Esophagus mucosa (tissue), 1 donor: ENCODE results near the gene TRIO. TPM values are rescaled to one million over a fixed set of nuclear protein-coding genes. Genes with fewer than 3 reads are reported as not detected.
A peak's percentile ranks its signal among the peaks of the same experiment; 100 is the strongest.

Experiments used
- ATAC-seq: fragments of 200-7000 bp; cut with Tn5 transposase; one replicate; pipeline ENCODE4 v1.9.1; 2020
- total RNA-seq: library from RNA; stranded (reverse); gene quantifications from one replicate; pipeline ENCODE4 v1.2.4, GENCODE V29; 2023
- donor health status: DM: yes; HTN: yes; CAD: no.

Gene TRIO
- total RNA-seq, 1 donor from 2014 or later: 42.0 TPM

DNA sequence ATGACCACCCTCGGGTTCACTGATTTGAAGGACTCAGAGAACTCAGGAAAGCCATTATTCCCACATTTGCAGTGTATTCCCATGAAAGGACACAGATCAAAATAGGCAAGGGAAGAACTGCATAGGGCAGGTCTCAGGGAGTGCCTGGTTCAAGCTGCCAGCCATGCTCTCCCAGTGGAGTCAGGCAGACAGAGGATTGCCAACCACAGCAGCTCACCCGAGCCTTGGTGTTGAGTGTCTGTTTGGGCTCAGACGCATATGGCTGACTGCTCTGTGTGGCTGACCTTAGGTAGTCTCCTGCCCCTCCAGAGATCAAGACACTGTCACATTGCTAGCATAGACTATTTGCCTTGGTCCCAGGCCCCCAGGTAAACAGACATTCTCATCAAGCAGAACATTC lies 322.6 kb downstream of the TRIO start:
- ATAC-seq: no peak

DNA sequence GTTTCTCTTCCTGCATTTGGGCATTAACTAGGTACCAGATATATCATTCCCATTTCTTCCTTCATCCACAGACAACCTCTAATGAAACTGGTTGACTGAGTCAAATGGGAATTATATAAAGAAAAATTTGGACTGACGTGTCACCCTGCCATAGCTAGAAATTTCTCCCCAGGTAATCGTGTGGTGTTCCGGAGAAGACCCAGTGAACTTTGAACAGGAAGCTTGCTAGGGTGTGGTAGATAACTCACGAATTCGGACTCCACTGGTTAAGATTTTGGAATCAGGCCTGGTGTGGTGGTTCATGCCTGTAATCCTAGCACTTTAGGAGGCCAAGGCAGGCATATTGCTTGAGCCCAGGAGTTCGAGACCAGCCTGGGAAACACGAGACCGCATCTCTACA lies 324.1 kb downstream of the TRIO start:
- no peak for ATAC-seq

DNA sequence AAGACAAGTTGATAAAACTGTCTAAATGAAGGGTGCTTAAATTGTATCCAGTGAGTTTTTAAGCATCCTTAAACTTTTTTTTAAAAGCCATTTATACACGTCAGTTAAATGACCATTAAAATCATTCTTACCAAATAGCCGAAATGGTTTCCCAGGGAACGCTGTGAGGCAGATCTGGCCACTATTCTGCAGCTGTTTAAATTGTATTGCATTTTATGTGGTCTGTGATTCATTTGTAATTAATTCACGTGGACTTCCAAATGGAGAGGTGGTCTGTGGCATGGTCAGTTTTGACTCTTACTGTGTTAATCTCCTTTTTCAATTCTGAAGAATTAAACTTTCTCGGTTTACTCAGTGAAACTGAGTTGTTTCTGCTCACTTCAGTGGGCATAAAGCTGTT lies 324.7 kb downstream of the TRIO start:
- no peak for ATAC-seq

DNA sequence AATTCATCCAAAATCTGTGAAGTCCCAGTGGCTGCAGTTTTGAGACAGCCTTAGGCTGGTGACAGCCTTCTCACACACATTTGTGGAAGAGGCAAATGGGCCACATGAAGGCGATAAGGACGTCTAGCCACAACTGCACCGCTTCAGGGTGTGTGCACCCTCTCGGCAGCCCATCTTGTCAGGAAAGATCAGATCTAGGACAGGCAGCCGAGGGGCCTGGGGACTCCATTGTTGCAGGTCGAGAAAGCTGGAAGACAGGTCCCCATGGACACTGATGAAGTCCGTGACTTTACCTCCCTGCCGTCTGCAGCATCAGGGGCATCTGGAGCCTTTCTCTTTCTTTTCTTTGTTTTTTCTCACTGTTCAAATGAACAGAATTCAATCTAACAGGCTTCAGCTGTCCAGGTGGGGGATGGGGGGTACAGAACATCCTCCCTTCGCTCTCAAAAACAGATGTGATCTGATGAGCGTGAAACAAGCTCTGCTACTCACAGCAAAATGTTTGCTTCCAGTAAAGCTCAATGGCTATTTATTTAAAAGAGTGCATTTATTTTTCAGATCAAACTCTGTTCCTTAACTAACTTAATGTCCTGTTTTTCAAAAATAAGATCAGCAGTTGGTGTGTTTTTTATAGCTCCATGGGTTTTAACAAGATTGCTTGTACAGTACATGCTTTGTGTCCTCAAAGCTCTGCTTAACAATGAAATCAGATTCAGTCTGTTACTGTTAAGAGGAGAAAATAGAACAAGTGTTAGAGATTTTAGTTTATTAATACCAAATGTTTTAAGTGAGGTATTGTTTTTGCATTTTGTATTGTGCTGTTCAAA lies 326.6 kb downstream of the TRIO start:
- no peak for ATAC-seq

DNA sequence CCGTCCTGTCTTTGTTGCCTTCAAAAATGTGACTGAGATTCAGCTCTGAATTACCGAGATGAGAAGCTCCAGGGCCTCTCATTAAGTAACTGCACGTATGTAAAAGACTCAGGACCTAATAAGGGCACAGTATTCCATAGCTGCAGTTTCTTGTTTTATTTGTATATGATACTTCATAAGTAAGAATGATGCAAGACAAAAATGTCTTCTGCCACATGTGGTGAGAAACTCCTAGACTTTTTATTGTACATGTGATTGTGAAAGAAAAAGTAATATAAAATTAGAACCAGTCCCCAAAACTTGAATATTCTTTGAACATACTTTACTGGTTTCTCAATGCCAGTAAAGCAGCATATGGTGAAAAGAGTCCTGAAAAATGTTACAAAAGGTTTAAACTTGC lies 328.4 kb downstream of the TRIO start:
- no peak for ATAC-seq

DNA sequence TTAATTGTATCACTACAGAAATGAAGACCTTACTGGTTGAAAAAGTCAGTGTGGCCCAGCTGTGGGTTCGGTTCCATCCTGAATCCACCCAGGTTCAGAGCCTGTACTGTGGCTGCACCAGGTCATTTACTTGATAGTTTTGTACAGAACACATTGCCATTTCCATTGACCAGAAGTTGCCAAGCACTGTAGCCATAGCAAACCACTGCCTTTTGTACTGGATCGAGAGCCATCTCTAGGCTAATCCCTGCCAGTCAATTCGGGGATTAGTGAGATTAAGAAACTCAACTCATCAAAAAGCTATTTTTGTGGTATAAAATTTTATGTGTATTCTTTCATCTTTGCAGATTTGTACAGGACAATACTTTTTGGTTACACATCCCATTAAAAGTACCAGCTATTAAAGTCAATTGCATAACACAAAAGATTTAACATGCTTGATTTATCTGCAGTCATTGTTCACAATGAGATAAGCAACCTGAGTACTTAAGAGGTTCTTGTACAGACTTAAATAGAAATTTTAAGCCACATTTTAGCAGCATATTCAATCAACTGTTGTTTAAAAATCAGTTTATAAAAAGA lies 329.9 kb downstream of the TRIO start:
- no peak for ATAC-seq

DNA sequence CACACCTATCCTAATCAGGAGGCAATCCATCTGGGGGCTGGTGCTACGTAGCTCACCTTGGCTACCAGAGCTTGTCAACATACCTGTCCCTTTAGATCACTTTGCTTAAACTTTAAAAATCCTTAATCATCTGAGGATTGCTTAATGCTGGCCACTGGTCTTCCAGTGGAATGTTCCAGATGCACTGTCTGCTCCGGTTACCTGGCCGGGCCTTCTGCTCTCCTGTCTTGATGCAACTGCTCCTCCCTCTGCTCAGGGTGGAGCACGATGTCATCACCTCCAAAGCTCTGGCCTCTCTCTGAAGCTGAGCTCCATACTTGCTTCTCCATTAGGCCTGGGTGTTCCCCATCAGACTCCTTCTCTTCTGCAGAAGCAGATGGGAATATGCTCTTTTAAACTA lies 331.9 kb downstream of the TRIO start:
- peak; percentile 92 for ATAC-seq

DNA sequence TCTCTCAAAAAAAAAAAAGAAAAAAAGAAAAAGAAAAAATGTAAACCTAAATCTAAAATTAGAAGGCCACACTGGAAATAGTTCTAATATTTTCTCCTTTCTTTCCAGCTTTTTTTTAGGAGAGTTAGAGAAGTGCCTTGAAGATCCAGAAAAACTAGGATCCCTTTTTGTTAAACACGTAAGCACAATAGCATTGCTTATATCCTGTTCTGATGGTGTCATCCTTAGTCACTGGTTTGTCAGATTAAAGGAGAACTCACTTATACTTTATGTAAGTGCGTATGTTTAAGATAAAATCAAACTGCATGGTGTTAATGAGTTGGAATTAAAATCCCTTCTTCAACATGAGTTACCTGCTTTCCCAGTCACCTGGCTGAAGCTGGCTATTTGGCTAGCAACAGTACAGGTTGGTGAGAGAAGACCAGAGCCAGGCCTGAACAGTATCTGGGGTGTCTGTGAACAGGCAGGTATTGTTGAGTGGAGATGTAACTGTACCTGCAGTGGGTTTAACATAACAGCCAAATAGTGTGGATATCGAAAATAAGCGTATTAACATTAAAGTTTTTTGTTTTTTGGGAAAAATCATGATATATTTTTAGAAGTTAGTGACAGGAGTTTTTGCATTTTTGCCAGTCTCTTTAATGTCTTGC lies 333.8 kb downstream of the TRIO start:
- peak; percentile 91 for ATAC-seq

DNA sequence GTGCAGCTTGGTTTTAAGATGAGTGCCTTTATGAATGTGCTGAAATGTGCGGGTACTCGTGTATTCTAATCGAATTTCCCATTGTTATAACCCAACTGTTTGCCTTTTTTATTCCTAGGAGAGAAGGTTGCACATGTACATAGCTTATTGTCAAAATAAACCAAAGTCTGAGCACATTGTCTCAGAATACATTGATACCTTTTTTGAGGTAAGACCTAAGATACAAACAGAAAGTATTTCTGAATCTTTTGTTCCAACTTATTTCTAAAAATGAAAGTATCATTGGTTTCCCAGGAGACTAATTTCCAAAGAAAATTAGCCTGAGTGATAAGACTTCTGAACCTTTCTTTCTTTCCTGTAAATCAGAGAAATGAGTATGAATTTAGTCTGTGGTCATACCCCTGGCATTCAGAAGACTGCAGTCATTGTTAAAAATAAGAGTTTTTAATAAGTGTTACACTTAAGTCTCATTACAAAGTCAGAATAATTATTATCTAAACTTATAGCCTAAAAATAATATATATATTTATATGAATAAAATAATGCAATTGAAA lies 336.1 kb downstream of the TRIO start:
- ATAC-seq: no peak

DNA sequence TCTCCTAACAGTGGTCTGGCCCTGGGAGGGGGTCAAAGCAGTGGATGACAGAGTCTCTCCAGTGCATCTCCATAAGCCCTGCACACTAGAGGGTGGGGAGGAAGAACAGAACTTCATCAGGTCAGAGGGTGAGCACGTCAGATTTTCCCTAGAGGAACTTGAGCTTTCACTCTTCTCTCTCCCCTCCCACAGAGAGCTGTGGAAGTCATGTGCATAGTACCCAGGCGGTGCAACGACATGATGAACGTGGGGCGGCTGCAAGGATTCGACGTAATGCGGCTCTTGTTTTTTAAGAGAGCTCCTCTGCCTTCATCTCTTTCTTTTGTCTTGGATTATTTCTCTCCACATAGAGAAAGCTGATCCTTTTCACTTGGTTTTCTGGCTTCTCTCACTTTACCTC lies 338.2 kb downstream of the TRIO start:
- ATAC-seq: no peak

DNA sequence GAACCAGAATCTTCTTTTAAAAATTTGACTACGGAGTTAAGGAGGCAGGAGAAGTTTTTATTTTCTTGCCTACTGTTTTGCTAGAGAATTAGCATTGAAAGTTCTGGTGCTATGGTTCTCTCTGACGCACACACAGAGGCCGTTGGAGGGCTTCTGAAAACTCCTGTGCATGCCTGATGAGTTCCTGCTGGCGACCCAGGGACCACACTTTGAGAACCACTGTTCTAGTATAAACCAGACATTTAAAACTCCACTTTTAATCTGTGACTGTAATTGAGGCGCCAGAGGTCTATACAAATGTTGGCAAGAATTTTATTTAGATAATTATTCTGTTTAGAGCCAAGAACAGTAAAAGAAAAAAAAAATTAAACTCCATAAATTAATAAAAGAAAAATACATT lies 338.9 kb downstream of the TRIO start:
- ATAC-seq: no peak

DNA sequence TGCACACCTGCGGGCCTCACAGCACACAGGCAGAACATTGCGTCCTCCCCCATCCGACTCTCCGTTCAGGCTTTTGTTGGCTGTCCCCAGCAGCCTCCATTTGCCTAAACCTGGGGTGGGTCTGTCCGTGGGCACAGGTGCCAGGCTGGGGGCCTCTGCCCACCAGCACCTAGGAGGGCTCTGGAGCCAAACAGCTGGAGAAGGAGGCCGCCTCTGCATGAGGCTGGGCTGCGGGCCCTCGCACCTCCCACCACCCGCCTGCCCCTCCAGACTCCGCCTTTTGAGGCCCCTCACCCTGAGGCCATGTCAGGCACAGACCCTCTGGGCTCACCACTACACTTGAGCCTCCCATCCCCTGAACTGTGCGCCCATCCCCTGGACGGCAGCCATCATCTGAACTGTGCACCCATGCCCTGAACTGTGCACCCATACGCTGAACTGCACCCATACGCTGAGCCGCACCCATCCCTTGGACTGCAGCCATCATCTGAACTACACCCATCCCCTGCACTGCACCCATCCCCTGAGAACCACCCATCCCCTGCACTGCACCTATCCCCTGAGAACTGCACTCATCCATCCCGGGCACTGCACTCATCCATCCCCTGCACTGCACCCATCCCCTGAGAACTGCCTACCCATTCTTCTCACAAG lies 340.5 kb downstream of the TRIO start:
- ATAC-seq: peak; percentile 29

DNA sequence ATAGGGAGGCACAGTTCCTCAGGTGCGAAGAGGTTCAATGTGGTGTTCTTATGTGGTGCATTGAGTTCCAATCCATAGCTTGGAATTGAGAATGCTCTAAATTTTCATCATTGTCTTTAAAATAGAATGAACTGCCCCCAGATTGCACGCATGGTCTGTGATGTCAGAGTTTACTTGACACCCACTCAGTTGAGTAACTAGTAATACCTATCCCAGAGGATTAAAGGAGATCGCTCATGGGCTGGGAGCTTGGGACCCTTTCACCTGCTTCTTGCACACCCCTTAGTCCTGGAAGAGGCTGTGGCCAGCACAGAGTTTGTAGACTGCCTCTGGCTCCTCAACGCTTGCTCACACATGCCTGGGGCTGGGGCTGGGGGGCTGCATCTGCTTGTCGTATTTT lies 343.3 kb downstream of the TRIO start:
- no peak for ATAC-seq

DNA sequence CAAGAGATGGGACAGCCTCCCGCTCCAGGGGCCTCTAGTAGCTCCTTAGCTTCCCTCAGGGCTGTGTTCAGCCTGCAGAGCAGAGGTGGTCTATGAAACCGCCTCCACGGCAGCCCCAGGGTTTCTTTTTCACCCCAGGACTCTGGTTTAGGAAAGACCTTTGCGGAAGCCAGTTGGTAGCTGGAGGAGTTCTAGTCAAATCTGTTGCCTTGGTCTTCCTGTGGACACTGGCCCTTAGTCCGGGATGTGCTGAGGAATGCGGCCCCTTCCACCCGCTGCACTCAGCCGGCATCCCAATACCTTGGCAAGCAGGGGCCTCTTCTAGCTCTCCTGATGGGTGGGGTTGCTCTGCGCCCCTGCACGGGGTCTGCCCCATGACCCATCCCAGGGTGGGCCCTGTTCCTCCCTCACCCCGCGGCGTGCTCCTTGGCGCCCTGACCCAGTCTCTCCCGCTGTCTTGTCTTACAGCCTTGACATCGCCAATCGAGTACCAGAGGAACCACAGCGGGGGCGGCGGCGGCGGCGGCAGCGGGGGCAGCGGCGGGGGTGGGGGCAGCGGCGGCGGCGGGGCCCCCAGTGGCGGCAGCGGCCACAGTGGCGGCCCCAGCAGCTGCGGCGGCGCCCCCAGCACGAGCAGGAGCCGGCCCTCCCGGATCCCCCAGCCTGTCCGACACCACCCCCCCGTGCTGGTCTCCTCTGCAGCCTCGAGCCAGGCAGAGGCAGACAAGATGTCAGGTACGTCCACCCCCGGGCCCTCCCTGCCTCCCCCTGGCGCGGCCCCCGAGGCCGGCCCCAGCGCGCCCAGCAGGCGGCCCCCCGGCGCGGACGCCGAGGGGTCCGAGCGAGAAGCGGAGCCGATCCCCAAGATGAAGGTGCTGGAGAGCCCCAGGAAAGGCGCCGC lies 344.1 kb downstream of the TRIO start:
- ATAC-seq: no peak

DNA sequence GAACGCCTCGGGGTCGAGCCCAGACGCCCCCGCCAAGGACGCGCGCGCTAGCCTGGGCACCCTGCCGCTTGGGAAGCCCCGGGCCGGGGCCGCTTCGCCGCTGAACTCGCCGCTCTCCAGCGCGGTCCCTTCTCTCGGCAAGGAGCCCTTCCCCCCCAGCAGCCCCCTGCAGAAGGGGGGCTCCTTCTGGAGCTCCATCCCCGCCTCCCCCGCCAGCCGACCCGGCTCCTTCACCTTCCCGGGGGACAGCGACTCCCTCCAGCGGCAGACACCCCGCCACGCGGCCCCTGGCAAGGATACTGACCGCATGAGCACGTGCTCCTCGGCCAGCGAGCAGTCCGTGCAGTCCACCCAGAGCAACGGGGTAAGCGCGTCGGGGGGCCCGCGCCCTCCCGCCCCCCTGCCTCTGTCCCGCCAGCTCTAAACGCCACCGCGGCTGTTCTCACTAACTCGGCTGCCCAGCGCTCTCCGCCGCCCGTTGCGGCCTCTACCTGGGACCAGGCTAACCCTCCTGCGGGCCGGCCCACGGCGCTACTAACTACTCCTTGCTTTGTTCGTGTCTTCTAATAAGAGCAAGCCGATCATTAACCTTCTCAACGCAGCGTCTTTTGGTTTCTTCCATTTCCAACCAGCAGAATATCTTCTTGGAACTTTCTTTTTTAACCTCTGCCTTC lies 344.9 kb downstream of the TRIO start:
- ATAC-seq: no peak

DNA sequence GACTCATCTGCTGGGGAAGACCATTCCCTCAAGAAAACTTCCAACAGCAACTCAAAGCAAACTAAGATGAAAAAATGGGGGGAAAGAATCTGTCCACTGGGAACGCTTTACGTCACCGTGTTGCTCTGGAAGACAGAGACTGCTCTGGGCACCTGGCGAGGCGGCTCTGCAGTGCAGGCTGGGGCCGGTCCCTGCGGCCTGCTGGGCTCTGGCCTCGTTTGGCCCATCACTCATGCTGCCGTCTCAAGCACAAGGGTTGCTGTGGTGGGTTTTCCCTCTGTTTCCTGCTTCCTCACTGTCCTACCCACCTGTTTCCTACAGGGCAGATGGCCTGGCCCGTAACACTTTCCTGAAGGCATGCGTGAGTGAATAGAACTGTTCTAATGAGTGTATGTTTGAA lies 345.6 kb downstream of the TRIO start:
- ATAC-seq: no peak

DNA sequence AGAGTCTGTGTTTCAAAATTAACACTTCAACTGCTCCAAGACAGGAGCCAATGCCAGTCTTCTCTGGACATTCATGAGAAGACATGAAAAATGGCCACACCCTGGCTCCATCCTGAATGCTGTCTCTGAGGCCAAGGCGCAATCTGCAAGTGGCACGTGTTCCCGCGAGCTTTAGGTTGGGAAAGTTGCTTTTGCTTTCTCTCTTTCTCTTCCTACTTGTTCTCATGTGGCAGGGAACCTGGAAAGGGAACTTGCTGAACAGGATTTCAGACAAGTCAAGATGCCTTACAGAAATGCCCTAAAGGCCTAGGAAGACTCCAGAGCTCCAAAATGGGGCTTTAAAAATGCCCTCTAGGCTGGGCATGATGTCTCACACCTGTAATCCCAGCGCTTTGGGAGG lies 346.5 kb downstream of the TRIO start:
- ATAC-seq: peak; percentile 56

DNA sequence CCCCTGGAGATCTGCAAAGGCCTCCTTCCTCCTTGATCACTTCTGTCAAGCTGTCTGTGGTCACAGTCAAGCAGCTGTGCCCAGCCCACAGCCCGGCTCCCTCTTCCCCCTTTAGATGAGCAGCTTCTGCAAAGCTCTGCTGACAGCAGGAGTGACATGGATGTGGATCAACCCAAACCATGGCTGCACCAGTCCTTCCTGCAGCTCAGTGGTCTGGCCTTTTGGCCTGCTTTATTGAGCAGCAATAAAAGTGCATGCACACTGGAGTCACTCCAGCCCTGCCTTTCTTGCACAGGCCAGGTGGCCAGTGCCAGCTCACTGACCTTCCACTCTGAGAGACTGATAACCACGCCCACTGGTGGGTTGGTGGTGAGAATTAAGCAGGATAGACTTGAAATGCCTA lies 347.2 kb downstream of the TRIO start:
- no peak for ATAC-seq

DNA sequence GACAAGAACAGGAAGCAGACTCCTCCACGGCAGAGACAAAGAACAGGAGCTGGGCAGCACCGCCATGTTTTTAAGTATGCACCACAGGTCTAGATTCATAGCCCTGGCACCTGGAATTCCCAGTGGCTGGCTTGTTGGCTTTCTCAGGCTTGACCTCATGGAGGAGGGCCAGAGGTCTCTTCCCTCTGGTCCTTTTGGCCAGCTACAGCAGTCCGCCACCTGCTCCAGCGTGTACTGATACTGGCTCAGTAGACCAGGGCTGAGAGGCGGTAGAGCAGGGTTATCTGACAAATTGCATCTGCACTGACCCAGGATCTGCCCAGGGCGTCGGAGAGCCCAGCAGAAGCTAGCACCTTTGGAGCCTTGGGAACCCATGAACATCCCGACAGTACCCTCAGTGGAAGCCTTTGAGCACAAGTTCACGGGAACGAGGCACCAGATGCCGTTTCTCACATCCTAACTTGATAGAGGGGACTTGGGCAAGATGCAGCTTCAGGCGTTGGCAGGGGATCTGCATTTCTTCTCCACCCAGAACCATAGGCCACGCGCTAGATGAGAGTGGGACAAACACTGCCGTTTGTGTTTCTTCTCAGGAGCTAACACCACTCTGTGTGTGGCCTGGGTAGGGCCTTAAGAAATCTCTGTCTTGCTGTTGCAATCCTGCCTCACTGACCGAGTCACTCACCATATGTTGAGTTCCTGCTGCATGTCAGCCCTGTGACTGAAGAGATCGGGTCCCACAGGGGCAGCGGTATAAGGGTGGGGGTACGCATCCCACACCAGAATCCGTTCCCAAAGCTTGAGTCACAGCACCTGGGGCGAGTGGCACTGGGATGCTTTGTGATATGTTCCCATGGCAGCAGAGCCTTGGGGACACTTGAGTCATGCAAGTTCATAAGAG lies 348.1 kb downstream of the TRIO start:
- ATAC-seq: peak; percentile 25

DNA sequence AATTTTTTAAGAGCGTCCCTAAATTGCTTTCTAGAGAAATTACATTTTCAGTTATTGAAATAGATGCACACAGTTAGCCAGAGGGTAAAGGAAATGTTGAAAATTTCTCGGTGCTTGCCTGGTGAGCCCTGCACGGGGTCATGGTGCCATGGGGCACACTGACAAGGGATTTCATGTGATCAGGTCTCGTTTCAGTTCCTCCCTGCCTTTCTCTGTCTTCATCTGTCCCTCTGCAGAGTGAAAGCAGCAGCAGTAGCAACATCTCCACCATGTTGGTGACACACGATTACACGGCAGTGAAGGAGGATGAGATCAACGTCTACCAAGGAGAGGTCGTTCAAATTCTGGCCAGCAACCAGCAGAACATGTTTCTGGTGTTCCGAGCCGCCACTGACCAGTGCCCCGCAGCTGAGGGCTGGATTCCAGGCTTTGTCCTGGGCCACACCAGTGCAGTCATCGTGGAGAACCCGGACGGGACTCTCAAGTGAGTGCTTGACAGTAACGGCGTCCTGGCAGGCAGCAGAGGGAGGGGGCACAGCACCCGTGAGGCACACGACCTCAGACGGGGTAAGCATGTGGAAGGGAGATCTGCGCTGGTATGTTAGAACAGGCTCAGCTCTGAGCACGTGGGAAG lies 349.3 kb downstream of the TRIO start:
- ATAC-seq: no peak
